Measurements from ENCODE around the gene PTPDC1. TPM values are rescaled to one million over a fixed set of nuclear protein-coding genes. Genes with fewer than 3 reads are reported as not detected.

Gene PTPDC1
- total RNA-seq, 2 experiments from 2014 or later: 5.2 to 5.7 TPM

DNA sequence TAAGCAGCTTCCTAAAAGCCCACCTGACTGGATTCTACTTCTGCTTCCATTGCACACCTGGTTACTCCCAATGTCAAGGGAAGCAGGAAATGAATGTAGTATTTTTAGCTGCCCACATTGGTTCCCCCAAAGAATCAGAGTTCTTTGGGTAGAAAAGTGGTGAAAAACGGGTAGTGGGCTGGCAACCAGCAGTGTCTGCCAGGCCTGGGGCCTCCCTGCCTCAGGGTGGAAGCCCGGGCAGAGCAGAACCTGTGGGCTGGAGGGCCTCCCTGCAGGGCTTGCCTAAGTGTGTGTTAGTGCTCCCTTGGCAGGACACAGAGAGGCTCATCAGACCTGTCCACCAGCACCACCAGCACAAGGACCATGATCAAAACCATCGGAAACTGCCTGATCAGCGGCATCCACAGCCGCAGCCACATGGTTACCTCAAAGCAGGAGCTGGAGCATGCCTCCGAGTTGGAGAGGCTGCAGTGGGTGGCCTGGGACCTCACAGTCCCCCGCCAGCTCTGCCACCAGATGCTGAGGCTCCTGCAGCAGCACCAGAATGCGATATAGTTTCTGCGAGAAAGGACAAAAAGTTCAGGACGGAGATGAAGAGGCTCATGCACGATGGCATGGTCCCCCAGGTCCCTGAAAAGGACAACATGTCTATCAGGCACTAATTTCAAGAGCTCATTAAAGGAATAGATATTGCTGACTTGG, 72.2 kb downstream of the PTPDC1 start:
- ChIA-PET POLR2A (no interaction called here), CTCF (no interaction called here)
- H3K36me3 Mint-ChIP-seq (ENCODE audit: low read depth): peaks cover 8% of the 10 kb centered on the region

GRCh38 chr9:94157050-94157801, 73.0 kb downstream of the PTPDC1 start:
- ChIA-PET POLR2A (interaction anchor here (0.6 kb wide), 1 partner anchor 21 kb away, joined by 4 read pairs; no protein-coding TSS in a partner anchor), CTCF (no interaction called here)
- Mint-ChIP-seq H3K27me3 (peaks cover 2% of the 10 kb centered on the region), H3K4me3 (no peak overlapping the region), H3K4me1 (peaks cover 14% of the 10 kb centered on the region), H3K36me3 (ENCODE audit: low read depth) (peaks cover 8% of the 10 kb centered on the region), H3K9me3 (peaks cover 5% of the 10 kb centered on the region), H3K27ac (no peak overlapping the region)
- no peak for DNase-seq

More for the DNA sequence above, 72.2 kb downstream of the PTPDC1 start:
- Mint-ChIP-seq H3K27me3 (peaks cover 2% of the 10 kb centered on the region), H3K9me3 (peaks cover 5% of the 10 kb centered on the region), H3K27ac (no peak overlapping the region), H3K4me1 (peaks cover 14% of the 10 kb centered on the region), H3K4me3 (no peak overlapping the region)
- DNase-seq: no peak

Other genes starting within 250 kb of the PTPDC1 start
- gene BARX1, start 129.1 kb upstream of the PTPDC1 start, total RNA-seq: not detected
- gene ZNF169, start 174.8 kb downstream of the PTPDC1 start, total RNA-seq: 10 to 100 TPM in 1 of 2 experiments, 1 to 10 TPM in 1; 9.2 to 10.2 TPM
- not detected for gene NUTM2F, start 244.2 kb downstream of the PTPDC1 start, total RNA-seq

Measured in activated CD4-positive, alpha-beta T cell treated with anti-CD3 and anti-CD28 coated beads, Interleukin-2, amount 10 ng/mL, durations not matched to agents 7 days and 5 days (primary cell).